Measurements from ENCODE around the gene HYAL1.

HYAL1 gene

DNA sequence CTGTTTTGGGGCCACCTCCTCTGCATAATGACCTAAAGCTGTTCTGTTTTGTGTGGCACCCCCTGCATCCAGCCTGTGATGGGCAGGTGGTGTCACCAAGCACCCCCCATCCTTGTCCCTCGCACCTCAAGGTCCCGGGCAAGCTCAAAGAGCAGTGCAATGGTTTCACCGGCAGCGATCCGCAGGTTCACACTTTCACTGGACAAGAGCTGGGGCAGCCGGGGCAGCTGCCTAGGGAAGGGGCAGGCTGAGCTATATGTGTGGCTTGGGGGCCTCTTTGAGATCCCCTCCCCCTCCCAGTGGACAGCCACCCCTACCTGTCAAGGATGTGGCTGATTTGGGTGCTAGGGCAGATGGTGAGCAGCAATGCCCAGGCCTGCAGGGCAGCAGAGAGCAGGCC lies 14.2 kb downstream of the HYAL1 start:
- Histone ChIP-seq H2AK5ac (ENCODE audit: low read length, severe bottlenecking) (no peak overlapping the region), H3K9me3 (ENCODE audit: control insufficient read depth, low read length) (no peaks in the 10 kb centered on the region), H3K9ac (ENCODE audit: low read length) (no peak overlapping the region), H3K4ac (ENCODE audit: low read depth in 1 of 2, low read length in 2 of 2) (no peak overlapping the region), H3K14ac (ENCODE audit: low read length in 2 of 2) (no peak overlapping the region), H2BK5ac (ENCODE audit: low read depth, low read length, poor library complexity, severe bottlenecking) (no peak overlapping the region), H3K79me1 (replicated peaks; ENCODE audit: low read length, poor library complexity, severe bottlenecking) (peaks cover 25% of the 10 kb centered on the region), H4K8ac (ENCODE audit: low read length) (no peak overlapping the region), H2BK15ac (ENCODE audit: low read depth, poor library complexity, severe bottlenecking) (no peak overlapping the region), H2AFZ (ENCODE audit: low read depth, low read length) (no peak overlapping the region), H3K27me3 (ENCODE audit: control insufficient read depth in 1 of 2, insufficient read depth in 1 of 2, low read length in 2 of 2) (no peaks in the 10 kb centered on the region), H3K4me1 (ENCODE audit: control insufficient read depth, insufficient read depth, low read depth, low read length) (peaks cover 17% of the 10 kb centered on the region), H4K91ac (ENCODE audit: low read length) (no peak overlapping the region), H2BK120ac (ENCODE audit: low read depth, low read length) (no peak overlapping the region), H3K4me3 (ENCODE audit: insufficient read depth in 1 of 2, low read depth in 1 of 2, low read length in 2 of 2) (no peak overlapping the region), H2BK12ac (ENCODE audit: low read length in 2 of 2) (no peak overlapping the region), H3K23ac (ENCODE audit: low read length in 2 of 2) (no peak overlapping the region), H3K18ac (ENCODE audit: low read depth in 1 of 2, low read length in 2 of 2) (no peak overlapping the region), H3K4me2 (ENCODE audit: low read length, poor library complexity, severe bottlenecking) (no peak overlapping the region), H3K27ac (ENCODE audit: low read length, poor library complexity, severe bottlenecking) (no peak overlapping the region), H3K36me3 (ENCODE audit: control insufficient read depth in 1 of 2, insufficient read depth in 2 of 2, low read depth in 1 of 2, low read length in 2 of 2) (peaks cover 45 to 48% of the 10 kb centered on the region in 2 experiments)
- WGBS = 98% methylated on average over 6 of the region's 6 CpGs
- DNase-seq = no peak

DNA sequence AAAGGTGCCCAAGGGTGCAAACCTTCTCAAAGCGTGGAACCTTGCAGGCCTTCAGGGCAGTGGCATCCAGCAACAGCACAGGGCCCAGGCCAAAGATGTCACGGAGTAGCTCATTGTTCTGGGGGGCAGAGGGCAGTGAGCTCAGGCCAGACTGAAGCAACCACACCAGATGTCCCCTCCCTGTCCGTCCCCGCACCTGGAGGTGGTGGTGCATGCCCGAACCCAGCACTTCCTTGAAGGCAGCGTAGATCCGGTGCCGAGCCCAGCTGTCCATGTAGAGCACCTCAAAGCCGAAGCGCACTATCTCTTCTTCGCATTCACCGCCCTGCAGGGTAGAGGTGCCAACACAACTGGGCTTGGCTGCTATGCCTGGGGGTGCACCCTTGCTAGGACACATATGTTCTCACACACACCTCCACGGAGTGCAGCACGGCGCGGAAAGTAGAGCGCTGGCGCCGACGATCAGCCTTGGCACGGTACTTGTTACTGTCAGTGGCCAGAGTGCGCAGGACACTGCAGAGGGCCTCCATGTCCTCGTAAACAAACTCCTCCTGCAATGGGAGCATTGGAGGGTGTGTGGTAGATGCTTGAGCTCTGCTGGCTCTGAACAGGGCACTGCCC lies 14.9 kb downstream of the HYAL1 start:
- H3K79me1 ChIP-seq (replicated peaks; ENCODE audit: low read length, poor library complexity, severe bottlenecking) = peaks cover 25% of the 10 kb centered on the region
- H3K4me3 ChIP-seq (ENCODE audit: insufficient read depth in 1 of 2, low read depth in 1 of 2, low read length in 2 of 2) = no peak overlapping the region
- H3K18ac ChIP-seq (ENCODE audit: low read depth in 1 of 2, low read length in 2 of 2) = no peak overlapping the region
- no peak overlapping the region for H3K4me2 ChIP-seq (ENCODE audit: low read length, poor library complexity, severe bottlenecking)
- H3K9ac ChIP-seq (ENCODE audit: low read length) = no peak overlapping the region
- H2AK5ac ChIP-seq (ENCODE audit: low read length, severe bottlenecking) = no peak overlapping the region
- no peak overlapping the region for H2BK5ac ChIP-seq (ENCODE audit: low read depth, low read length, poor library complexity, severe bottlenecking)
- H4K8ac ChIP-seq (ENCODE audit: low read length) = no peak overlapping the region
- H4K91ac ChIP-seq (ENCODE audit: low read length) = no peak overlapping the region
- no peak overlapping the region for H3K4ac ChIP-seq (ENCODE audit: low read depth in 1 of 2, low read length in 2 of 2)
- peaks cover 17% of the 10 kb centered on the region for H3K4me1 ChIP-seq (ENCODE audit: control insufficient read depth, insufficient read depth, low read depth, low read length)
- 99% methylated on average over 23 of the region's 23 CpGs for WGBS
- H2AFZ ChIP-seq (ENCODE audit: low read depth, low read length) = no peak overlapping the region
- H3K23ac ChIP-seq (ENCODE audit: low read length in 2 of 2) = no peak overlapping the region
- no peak overlapping the region for H2BK15ac ChIP-seq (ENCODE audit: low read depth, poor library complexity, severe bottlenecking)
- DNase-seq = no peak
- peaks cover 45 to 48% of the 10 kb centered on the region in 2 experiments for H3K36me3 ChIP-seq (ENCODE audit: control insufficient read depth in 1 of 2, insufficient read depth in 2 of 2, low read depth in 1 of 2, low read length in 2 of 2)
- no peak overlapping the region for H3K27ac ChIP-seq (ENCODE audit: low read length, poor library complexity, severe bottlenecking)
- H2BK12ac ChIP-seq (ENCODE audit: low read length in 2 of 2) = no peak overlapping the region
- no peak overlapping the region for H2BK120ac ChIP-seq (ENCODE audit: low read depth, low read length)
- H3K14ac ChIP-seq (ENCODE audit: low read length in 2 of 2) = no peak overlapping the region
- no peaks in the 10 kb centered on the region for H3K9me3 ChIP-seq (ENCODE audit: control insufficient read depth, low read length)
- no peaks in the 10 kb centered on the region for H3K27me3 ChIP-seq (ENCODE audit: control insufficient read depth in 1 of 2, insufficient read depth in 1 of 2, low read length in 2 of 2)

DNA sequence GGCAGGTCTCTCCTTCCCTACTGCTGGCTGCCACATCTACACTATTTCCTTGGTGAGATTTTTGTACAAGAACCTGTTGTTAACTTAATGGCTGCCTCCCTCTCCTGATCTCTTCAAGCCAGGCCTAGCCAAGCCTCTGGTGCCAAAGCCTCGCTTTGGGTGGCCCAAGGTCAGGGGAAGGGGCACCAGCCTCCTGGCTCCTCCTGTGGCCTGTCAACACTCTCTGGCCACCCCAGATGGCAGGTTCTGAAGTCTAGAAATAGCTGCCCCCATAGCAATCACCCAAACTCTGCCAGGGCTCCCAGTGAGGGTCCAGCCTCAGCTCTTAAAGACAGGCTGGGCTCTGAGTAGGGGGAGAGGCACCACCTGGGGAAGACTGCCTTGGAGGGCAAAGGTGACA lies 16.1 kb downstream of the HYAL1 start:
- Histone ChIP-seq H4K8ac (ENCODE audit: low read length) (no peak overlapping the region), H3K79me1 (replicated peaks; ENCODE audit: low read length, poor library complexity, severe bottlenecking) (peaks cover 25% of the 10 kb centered on the region), H2BK120ac (ENCODE audit: low read depth, low read length) (no peak overlapping the region), H3K18ac (ENCODE audit: low read depth in 1 of 2, low read length in 2 of 2) (no peak overlapping the region), H3K23ac (ENCODE audit: low read length in 2 of 2) (no peak overlapping the region), H3K4me2 (ENCODE audit: low read length, poor library complexity, severe bottlenecking) (no peak overlapping the region), H2BK12ac (ENCODE audit: low read length in 2 of 2) (no peak overlapping the region), H2AK5ac (ENCODE audit: low read length, severe bottlenecking) (no peak overlapping the region), H2BK15ac (ENCODE audit: low read depth, poor library complexity, severe bottlenecking) (no peak overlapping the region), H4K91ac (ENCODE audit: low read length) (no peak overlapping the region), H3K14ac (ENCODE audit: low read length in 2 of 2) (no peak overlapping the region), H3K4me3 (ENCODE audit: insufficient read depth in 1 of 2, low read depth in 1 of 2, low read length in 2 of 2) (no peak overlapping the region), H2BK5ac (ENCODE audit: low read depth, low read length, poor library complexity, severe bottlenecking) (no peak overlapping the region), H2AFZ (ENCODE audit: low read depth, low read length) (no peak overlapping the region), H3K27ac (ENCODE audit: low read length, poor library complexity, severe bottlenecking) (no peak overlapping the region), H3K9ac (ENCODE audit: low read length) (no peak overlapping the region), H3K27me3 (ENCODE audit: control insufficient read depth in 1 of 2, insufficient read depth in 1 of 2, low read length in 2 of 2) (no peaks in the 10 kb centered on the region), H3K36me3 (ENCODE audit: control insufficient read depth in 1 of 2, insufficient read depth in 2 of 2, low read depth in 1 of 2, low read length in 2 of 2) (peaks cover 45 to 48% of the 10 kb centered on the region in 2 experiments), H3K4ac (ENCODE audit: low read depth in 1 of 2, low read length in 2 of 2) (no peak overlapping the region), H3K9me3 (ENCODE audit: control insufficient read depth, low read length) (no peaks in the 10 kb centered on the region), H3K4me1 (ENCODE audit: control insufficient read depth, insufficient read depth, low read depth, low read length) (peaks cover 12% of the 10 kb centered on the region)
- no peak for DNase-seq
- 100% methylated on average over 1 of the region's 1 CpG for WGBS

DNA sequence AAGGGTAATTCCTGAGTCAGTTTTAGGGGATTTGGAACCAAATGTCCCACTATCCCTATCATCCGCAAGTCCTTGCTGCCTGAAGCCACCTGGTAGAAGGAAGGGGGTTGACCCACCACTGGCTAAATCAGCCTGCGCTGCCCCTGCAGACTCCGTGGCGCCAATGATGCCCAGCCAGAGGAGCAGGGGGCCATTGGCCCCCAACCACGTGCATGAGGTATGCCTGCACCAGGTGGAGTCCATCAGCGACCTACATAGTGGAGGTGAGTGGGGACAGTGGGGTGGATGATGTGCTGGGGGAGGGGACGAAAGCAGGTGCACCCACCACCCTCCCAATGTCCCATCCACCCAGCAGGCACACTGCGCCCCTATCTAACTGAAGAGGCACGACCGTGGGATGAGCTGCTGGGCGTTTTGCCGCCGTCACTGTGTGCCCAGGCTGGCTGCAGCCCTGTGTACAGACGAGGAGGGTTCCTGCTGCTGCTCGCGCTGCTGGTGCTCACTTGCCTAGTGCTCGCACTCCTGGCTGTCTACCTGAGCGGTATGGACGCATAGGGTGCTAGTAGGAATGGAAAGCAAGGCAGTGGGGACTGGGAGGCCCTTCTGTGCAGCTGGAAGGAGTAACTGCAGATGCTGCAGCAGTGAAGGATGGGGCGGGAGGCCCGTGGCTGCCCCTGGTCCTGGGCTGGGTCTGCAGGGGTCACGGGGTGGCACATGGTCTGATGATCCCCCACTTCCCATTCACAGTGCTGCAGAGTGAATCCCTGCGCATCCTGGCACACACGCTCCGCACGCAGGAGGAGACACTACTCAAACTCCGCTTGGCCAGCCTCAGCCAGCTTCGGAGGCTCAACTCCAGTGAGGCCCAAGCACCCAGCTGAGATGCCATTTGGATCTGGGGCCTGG lies 16.8 kb downstream of the HYAL1 start:
- Histone ChIP-seq H2AFZ (ENCODE audit: low read depth, low read length) (no peak overlapping the region), H2BK120ac (ENCODE audit: low read depth, low read length) (no peak overlapping the region), H3K23ac (ENCODE audit: low read length in 2 of 2) (no peak overlapping the region), H3K27ac (ENCODE audit: low read length, poor library complexity, severe bottlenecking) (no peak overlapping the region), H2BK12ac (ENCODE audit: low read length in 2 of 2) (no peak overlapping the region), H3K18ac (ENCODE audit: low read depth in 1 of 2, low read length in 2 of 2) (no peak overlapping the region), H4K8ac (ENCODE audit: low read length) (no peak overlapping the region), H3K27me3 (ENCODE audit: control insufficient read depth in 1 of 2, insufficient read depth in 1 of 2, low read length in 2 of 2) (no peaks in the 10 kb centered on the region), H3K9ac (ENCODE audit: low read length) (no peak overlapping the region), H3K4me3 (ENCODE audit: insufficient read depth in 1 of 2, low read depth in 1 of 2, low read length in 2 of 2) (no peak overlapping the region), H3K14ac (ENCODE audit: low read length in 2 of 2) (no peak overlapping the region), H3K9me3 (ENCODE audit: control insufficient read depth, low read length) (no peaks in the 10 kb centered on the region), H2BK15ac (ENCODE audit: low read depth, poor library complexity, severe bottlenecking) (no peak overlapping the region), H2AK5ac (ENCODE audit: low read length, severe bottlenecking) (no peak overlapping the region), H3K4me1 (ENCODE audit: control insufficient read depth, insufficient read depth, low read depth, low read length) (peaks cover 11% of the 10 kb centered on the region), H4K91ac (ENCODE audit: low read length) (no peak overlapping the region), H3K36me3 (ENCODE audit: control insufficient read depth in 1 of 2, insufficient read depth in 2 of 2, low read depth in 1 of 2, low read length in 2 of 2) (peaks cover 45 to 48% of the 10 kb centered on the region in 2 experiments), H3K4ac (ENCODE audit: low read depth in 1 of 2, low read length in 2 of 2) (no peak overlapping the region), H3K79me1 (replicated peaks; ENCODE audit: low read length, poor library complexity, severe bottlenecking) (peaks cover 22% of the 10 kb centered on the region), H2BK5ac (ENCODE audit: low read depth, low read length, poor library complexity, severe bottlenecking) (no peak overlapping the region), H3K4me2 (ENCODE audit: low read length, poor library complexity, severe bottlenecking) (no peak overlapping the region)
- 97% methylated on average over 25 of the region's 28 CpGs for WGBS
- no peak for DNase-seq
